WTC11 (cell line): ENCODE data around the gene FNIP2. TPM values are rescaled to one million over a fixed set of nuclear protein-coding genes. Genes with fewer than 3 reads are reported as not detected.

Source experiments
- ATAC-seq: fragments of 200-7000 bp; cut with Tn5 transposase; 2 replicates; pipeline ENCODE4 v1.10.0; 2021; ENCODE audit warnings: mild to moderate bottlenecking, moderate library complexity
- CTCF ChIA-PET: fragments of 300-600 bp; sonication (Branson Sonifier 250); formaldehyde crosslinking; loops from one replicate; lab custom pipeline; 2021; ENCODE audit warnings: antibody characterized with exemption; lab: Charles Lee
- POLR2A ChIA-PET: fragments of 350-600 bp; sonication (Branson Sonifier 250); formaldehyde crosslinking; loops from one replicate; lab custom pipeline; 2021; ENCODE audit warnings: antibody characterized with exemption; lab: Charles Lee
- DNase-seq: peaks from one replicate; pipeline ENCODE4 v3.0.0; 2021; ENCODE audit warnings: low spot score
- H3K27ac Mint-ChIP-seq: 2 replicates; pipeline ENCODE4 v1.8.0; 2021; ENCODE audit warnings: mixed read lengths
- H3K27me3 Mint-ChIP-seq: 2 replicates; pipeline ENCODE4 v1.8.0; 2021; ENCODE audit warnings: low read depth, mild to moderate bottlenecking, moderate library complexity, mixed read lengths
- H3K36me3 Mint-ChIP-seq: 2 replicates; pipeline ENCODE4 v1.8.0; 2021; ENCODE audit warnings: mixed read lengths
- H3K4me1 Mint-ChIP-seq: 2 replicates; pipeline ENCODE4 v1.8.0; 2022; ENCODE audit warnings: mixed read lengths
- H3K4me3 Mint-ChIP-seq: 2 replicates; pipeline ENCODE4 v1.8.0; 2021; ENCODE audit warnings: mild to moderate bottlenecking, moderate library complexity, mixed read lengths
- H3K9me3 Mint-ChIP-seq: 2 replicates; pipeline ENCODE4 v1.8.0; 2021; ENCODE audit warnings: mixed read lengths
- AFF4 ChIP-seq: sonication (generic); formaldehyde crosslinking; IDR thresholded peaks from 2 replicates; pipeline ENCODE4 v1.8.1; 2023; ENCODE audit warnings: mild to moderate bottlenecking, missing genetic modification reagents, borderline replicate concordance
- AR ChIP-seq: fragments of 250-450 bp; sonication (Bioruptor Pico); IDR thresholded peaks from 2 replicates; pipeline ENCODE4 v1.9.0; 2021; ENCODE audit warnings: mild to moderate bottlenecking
- CBFB ChIP-seq: sonication (generic); formaldehyde crosslinking; IDR thresholded peaks from 2 replicates; pipeline ENCODE4 v1.8.1; 2022; ENCODE audit warnings: mild to moderate bottlenecking, low read depth, missing genetic modification reagents
- CREB1 ChIP-seq: sonication (generic); formaldehyde crosslinking; IDR thresholded peaks from 2 replicates; pipeline ENCODE4 v1.8.0; 2023; ENCODE audit warnings: mild to moderate bottlenecking, missing genetic modification reagents
- CREM ChIP-seq: sonication (generic); formaldehyde crosslinking; IDR thresholded peaks from 2 replicates; pipeline ENCODE4 v1.8.1; 2022; ENCODE audit warnings: mild to moderate bottlenecking, missing genetic modification reagents, moderate library complexity
- GABPB1 ChIP-seq: sonication (generic); formaldehyde crosslinking; IDR thresholded peaks from 2 replicates; pipeline ENCODE4 v1.8.1; 2023; ENCODE audit warnings: mild to moderate bottlenecking, missing genetic modification reagents
- HMGA2 ChIP-seq: fragments of 250-450 bp; sonication (Bioruptor Pico); IDR thresholded peaks from 2 replicates; pipeline ENCODE4 v1.4.0; 2021; ENCODE audit warnings: mild to moderate bottlenecking, moderate library complexity
- KAT7 ChIP-seq: sonication (generic); formaldehyde crosslinking; IDR thresholded peaks from 2 replicates; pipeline ENCODE4 v1.8.1; 2023; ENCODE audit warnings: missing genetic modification reagents, mild to moderate bottlenecking, borderline replicate concordance
- MYBL2 ChIP-seq: sonication (generic); formaldehyde crosslinking; IDR thresholded peaks from 2 replicates; pipeline ENCODE4 v1.8.1; 2023; ENCODE audit warnings: mild to moderate bottlenecking, moderate library complexity, missing genetic modification reagents
- NFATC4 ChIP-seq: fragments of 250-450 bp; sonication (Bioruptor Pico); IDR thresholded peaks from 2 replicates; pipeline ENCODE4 v1.9.0; 2021; ENCODE audit warnings: mild to moderate bottlenecking
- PRRX2 ChIP-seq: fragments of 250-450 bp; sonication (Bioruptor Pico); IDR thresholded peaks from 2 replicates; pipeline ENCODE4 v1.8.0; 2021; ENCODE audit warnings: mild to moderate bottlenecking
- RELA ChIP-seq: sonication (generic); formaldehyde crosslinking; IDR thresholded peaks from 2 replicates; pipeline ENCODE4 v1.8.1; 2022; ENCODE audit warnings: missing genetic modification reagents, mild to moderate bottlenecking, borderline replicate concordance
- SMAD3 ChIP-seq: sonication (generic); formaldehyde crosslinking; IDR thresholded peaks from 2 replicates; pipeline ENCODE4 v1.8.0; 2022; ENCODE audit warnings: missing genetic modification reagents, mild to moderate bottlenecking, borderline replicate concordance
- ZBTB21 ChIP-seq: sonication (generic); formaldehyde crosslinking; IDR thresholded peaks from 2 replicates; pipeline ENCODE4 v1.8.1; 2023; ENCODE audit warnings: mild to moderate bottlenecking, missing genetic modification reagents, borderline replicate concordance
- ZNF232 ChIP-seq: sonication (generic); formaldehyde crosslinking; IDR thresholded peaks from 2 replicates; pipeline ENCODE4 v1.8.0; 2022; ENCODE audit warnings: mild to moderate bottlenecking, missing genetic modification reagents
- ZNF423 ChIP-seq: fragments of 250-450 bp; sonication (Bioruptor Pico); IDR thresholded peaks from 2 replicates; pipeline ENCODE4 v2.1.2; 2022; ENCODE audit warnings: mild to moderate bottlenecking, moderate library complexity
- total RNA-seq: library from RNA; stranded (reverse); gene quantifications from 3 replicates; pipeline ENCODE4 v1.2.3, GENCODE V29; 2021
- TF ChIP-seq, protein P1 (sequence below): sonication (generic); formaldehyde crosslinking; IDR thresholded peaks from 2 replicates; pipeline ENCODE4 v1.8.1; 2022; ENCODE audit warnings: low read depth, missing genetic modification reagents, borderline replicate concordance
- TF ChIP-seq, protein P2 (sequence below): sonication (generic); formaldehyde crosslinking; IDR thresholded peaks from 2 replicates; pipeline ENCODE4 v1.8.1; 2023; ENCODE audit warnings: mild to moderate bottlenecking, missing genetic modification reagents
- TF ChIP-seq, protein P3 (sequence below): sonication (generic); formaldehyde crosslinking; conservative IDR thresholded peaks from 2 replicates; pipeline ENCODE4 v1.8.1; 2022; ENCODE audit warnings: mild to moderate bottlenecking, missing genetic modification reagents
- TF ChIP-seq, protein P4 (sequence below): sonication (generic); formaldehyde crosslinking; IDR thresholded peaks from 2 replicates; pipeline ENCODE4 v1.8.1; 2022; ENCODE audit warnings: mild to moderate bottlenecking, moderate library complexity, missing genetic modification reagents

FNIP2 gene
- total RNA-seq, 1 experiment from 2014 or later: 8.6 TPM

DNA sequence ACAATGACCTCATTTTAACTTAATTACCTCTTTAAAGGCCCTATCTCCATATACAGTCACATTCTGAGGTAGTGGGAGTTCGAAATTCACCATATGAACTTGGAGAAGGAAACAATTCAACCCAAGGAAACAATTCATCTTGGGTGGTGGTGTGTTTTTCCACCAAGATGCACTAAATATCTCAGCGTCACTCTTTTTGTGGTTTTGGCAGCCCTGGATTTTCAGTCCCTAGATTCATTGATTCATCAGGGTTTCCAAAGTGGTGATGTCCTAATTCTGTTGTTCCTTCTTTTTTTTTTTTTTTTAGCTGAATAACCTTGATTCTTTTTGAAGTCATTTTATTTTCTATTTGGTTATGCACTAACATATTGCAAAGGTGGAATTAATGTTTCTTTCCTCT, 171.4 kb downstream of the FNIP2 start:
- Mint-ChIP-seq H3K36me3 (no peaks in the 10 kb centered on the region), H3K4me3 (no peak overlapping the region), H3K9me3 (no peaks in the 10 kb centered on the region), H3K27ac (no peak overlapping the region), H3K27me3 (no peaks in the 10 kb centered on the region), H3K4me1 (peaks cover 5% of the 10 kb centered on the region)
- DNase-seq: no peak
- TF ChIP-seq CREB1 (CRISPR knock-in tag) (no peak), SMAD3 (CRISPR knock-in tag) (no peak), GABPB1 (CRISPR knock-in tag) (no peak), AR (no peak), ZBTB21 (no peak), RELA (CRISPR knock-in tag) (no peak), PRRX2 (no peak), CBFB (CRISPR knock-in tag) (no peak), HMGA2 (CRISPR knock-in tag) (no peak), ZNF423 (CRISPR knock-in tag) (no peak), KAT7 (CRISPR knock-in tag) (no peak), ZNF232 (CRISPR knock-in tag) (no peak)
- TF ChIP-seq, protein P1, sequence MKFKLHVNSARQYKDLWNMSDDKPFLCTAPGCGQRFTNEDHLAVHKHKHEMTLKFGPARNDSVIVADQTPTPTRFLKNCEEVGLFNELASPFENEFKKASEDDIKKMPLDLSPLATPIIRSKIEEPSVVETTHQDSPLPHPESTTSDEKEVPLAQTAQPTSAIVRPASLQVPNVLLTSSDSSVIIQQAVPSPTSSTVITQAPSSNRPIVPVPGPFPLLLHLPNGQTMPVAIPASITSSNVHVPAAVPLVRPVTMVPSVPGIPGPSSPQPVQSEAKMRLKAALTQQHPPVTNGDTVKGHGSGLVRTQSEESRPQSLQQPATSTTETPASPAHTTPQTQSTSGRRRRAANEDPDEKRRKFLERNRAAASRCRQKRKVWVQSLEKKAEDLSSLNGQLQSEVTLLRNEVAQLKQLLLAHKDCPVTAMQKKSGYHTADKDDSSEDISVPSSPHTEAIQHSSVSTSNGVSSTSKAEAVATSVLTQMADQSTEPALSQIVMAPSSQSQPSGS: no peak
- TF ChIP-seq, protein P2, sequence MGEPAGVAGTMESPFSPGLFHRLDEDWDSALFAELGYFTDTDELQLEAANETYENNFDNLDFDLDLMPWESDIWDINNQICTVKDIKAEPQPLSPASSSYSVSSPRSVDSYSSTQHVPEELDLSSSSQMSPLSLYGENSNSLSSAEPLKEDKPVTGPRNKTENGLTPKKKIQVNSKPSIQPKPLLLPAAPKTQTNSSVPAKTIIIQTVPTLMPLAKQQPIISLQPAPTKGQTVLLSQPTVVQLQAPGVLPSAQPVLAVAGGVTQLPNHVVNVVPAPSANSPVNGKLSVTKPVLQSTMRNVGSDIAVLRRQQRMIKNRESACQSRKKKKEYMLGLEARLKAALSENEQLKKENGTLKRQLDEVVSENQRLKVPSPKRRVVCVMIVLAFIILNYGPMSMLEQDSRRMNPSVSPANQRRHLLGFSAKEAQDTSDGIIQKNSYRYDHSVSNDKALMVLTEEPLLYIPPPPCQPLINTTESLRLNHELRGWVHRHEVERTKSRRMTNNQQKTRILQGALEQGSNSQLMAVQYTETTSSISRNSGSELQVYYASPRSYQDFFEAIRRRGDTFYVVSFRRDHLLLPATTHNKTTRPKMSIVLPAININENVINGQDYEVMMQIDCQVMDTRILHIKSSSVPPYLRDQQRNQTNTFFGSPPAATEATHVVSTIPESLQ (CRISPR knock-in tag): no peak
- TF ChIP-seq, protein P3, sequence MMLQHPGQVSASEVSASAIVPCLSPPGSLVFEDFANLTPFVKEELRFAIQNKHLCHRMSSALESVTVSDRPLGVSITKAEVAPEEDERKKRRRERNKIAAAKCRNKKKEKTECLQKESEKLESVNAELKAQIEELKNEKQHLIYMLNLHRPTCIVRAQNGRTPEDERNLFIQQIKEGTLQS: no peak
- TF ChIP-seq, protein P4, sequence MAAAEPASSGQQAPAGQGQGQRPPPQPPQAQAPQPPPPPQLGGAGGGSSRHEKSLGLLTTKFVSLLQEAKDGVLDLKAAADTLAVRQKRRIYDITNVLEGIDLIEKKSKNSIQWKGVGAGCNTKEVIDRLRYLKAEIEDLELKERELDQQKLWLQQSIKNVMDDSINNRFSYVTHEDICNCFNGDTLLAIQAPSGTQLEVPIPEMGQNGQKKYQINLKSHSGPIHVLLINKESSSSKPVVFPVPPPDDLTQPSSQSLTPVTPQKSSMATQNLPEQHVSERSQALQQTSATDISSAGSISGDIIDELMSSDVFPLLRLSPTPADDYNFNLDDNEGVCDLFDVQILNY (CRISPR knock-in tag): no peak
- ChIA-PET POLR2A (no interaction called here), CTCF (no interaction called here)
- no peak for ATAC-seq

DNA sequence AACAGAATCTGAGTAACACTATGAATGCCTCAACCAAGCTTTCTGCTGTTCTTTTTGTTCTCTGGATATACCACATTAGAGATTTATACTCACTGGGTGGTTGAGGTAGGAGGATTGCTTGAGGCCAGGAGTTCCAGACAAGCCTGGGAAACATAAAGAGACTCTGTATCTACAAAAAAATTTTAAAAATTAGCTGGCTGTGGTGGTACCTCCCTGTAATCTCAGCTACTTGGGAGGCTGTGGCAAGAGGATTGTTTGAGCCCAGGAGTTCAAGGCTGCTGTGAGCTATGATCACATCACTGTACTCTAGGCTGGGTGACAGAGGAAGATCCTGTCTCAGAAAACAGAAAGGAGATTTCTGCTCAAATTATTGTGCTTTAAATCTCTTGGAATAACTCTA, 172.5 kb downstream of the FNIP2 start:
- CTCF ChIA-PET: no interaction called here
- no peak for DNase-seq
- H3K4me3 Mint-ChIP-seq: no peak overlapping the region
- POLR2A ChIA-PET: no interaction called here
- no peak for ATAC-seq
- H3K4me1 Mint-ChIP-seq: peaks cover 6% of the 10 kb centered on the region
- no peaks in the 10 kb centered on the region for H3K27me3 Mint-ChIP-seq
- H3K36me3 Mint-ChIP-seq: no peaks in the 10 kb centered on the region
- no peak overlapping the region for H3K27ac Mint-ChIP-seq
- H3K9me3 Mint-ChIP-seq: no peaks in the 10 kb centered on the region
- TF ChIP-seq RELA (CRISPR knock-in tag) (no peak), AFF4 (CRISPR knock-in tag) (no peak), AR (no peak), CREM (CRISPR knock-in tag) (no peak), CREB1 (CRISPR knock-in tag) (no peak), MYBL2 (no peak), NFATC4 (CRISPR knock-in tag) (no peak)
- TF ChIP-seq, protein P1: no peak
